H9 (cell line): ENCODE data around the gene SH2B2. TPM values are rescaled to one million over a fixed set of nuclear protein-coding genes. Genes with fewer than 3 reads are reported as not detected.

Source experiments
- DNase-seq: peaks from one replicate; pipeline ENCODE4 v3.0.0-alpha.2; 2017
- H2AFZ ChIP-seq: one replicate; pipeline ENCODE4 v1.6.1; 2013; ENCODE audit warnings: mild to moderate bottlenecking, low read length, control low read depth, moderate library complexity
- H2AK5ac ChIP-seq: 2 replicates; pipeline ENCODE4 v1.6.1; 2013; ENCODE audit warnings: low read length, control low read depth, mixed read lengths; ENCODE audit not compliant: insufficient read length
- H2BK120ac ChIP-seq: one replicate; pipeline ENCODE4 v1.6.1; 2013; ENCODE audit warnings: low read depth, mild to moderate bottlenecking, low read length, control low read depth, inconsistent platforms; ENCODE audit not compliant: poor library complexity, severe bottlenecking
- H2BK12ac ChIP-seq: 2 replicates; pipeline ENCODE4 v1.6.1; 2013; ENCODE audit warnings: low read length, control low read depth, mixed read lengths, low read depth; ENCODE audit not compliant: insufficient read length
- H2BK15ac ChIP-seq: 2 replicates; pipeline ENCODE4 v1.6.1; 2013; ENCODE audit warnings: low read depth, low read length, control low read depth
- H2BK20ac ChIP-seq: one replicate; pipeline ENCODE4 v1.6.1; 2013; ENCODE audit warnings: low read depth, mild to moderate bottlenecking, low read length, control low read depth, inconsistent platforms; ENCODE audit not compliant: poor library complexity, severe bottlenecking
- H2BK5ac ChIP-seq: 2 replicates; pipeline ENCODE4 v1.6.1; 2013; ENCODE audit warnings: low read length, control low read depth, mixed read lengths; ENCODE audit not compliant: insufficient read length
- H3K14ac ChIP-seq: 2 replicates; pipeline ENCODE4 v1.6.1; 2013; ENCODE audit warnings: low read length, control low read depth; ENCODE audit not compliant: insufficient read depth
- H3K18ac ChIP-seq: 2 replicates; pipeline ENCODE4 v1.6.1; 2013; ENCODE audit warnings: low read depth, mild to moderate bottlenecking, mixed read lengths, low read length, control low read depth; ENCODE audit not compliant: insufficient read length
- H3K23ac ChIP-seq: 2 replicates; pipeline ENCODE4 v1.6.1; 2013; ENCODE audit warnings: low read length, control low read depth, mixed read lengths, low read depth; ENCODE audit not compliant: insufficient read length
- H3K23me2 ChIP-seq: 2 replicates; pipeline ENCODE4 v1.6.1; 2013; ENCODE audit warnings: low read depth, mild to moderate bottlenecking, mixed read lengths, low read length, control low read depth; ENCODE audit not compliant: insufficient read length, poor library complexity, severe bottlenecking
- H3K27ac ChIP-seq: 2 replicates; pipeline ENCODE4 v1.5.1; 2013; ENCODE audit warnings: low read length, control low read depth, mixed read lengths, low read depth; ENCODE audit not compliant: insufficient read length
- H3K27me3 ChIP-seq: 2 replicates; pipeline ENCODE4 v1.6.1; 2013; ENCODE audit warnings: low read length, control low read depth, inconsistent platforms; ENCODE audit not compliant: insufficient read depth
- H3K4ac ChIP-seq: 2 replicates; pipeline ENCODE4 v1.6.1; 2013; ENCODE audit warnings: low read depth, mild to moderate bottlenecking, control low read depth, inconsistent platforms, low read length, moderate library complexity
- H3K4me1 ChIP-seq: 2 replicates; pipeline ENCODE4 v1.6.1; 2013; ENCODE audit warnings: low read length, control low read depth, inconsistent platforms; ENCODE audit not compliant: insufficient read depth
- H3K4me2 ChIP-seq: 2 replicates; pipeline ENCODE4 v1.6.1; 2013; ENCODE audit warnings: low read length, control low read depth, mixed read lengths; ENCODE audit not compliant: insufficient read length, insufficient read depth
- H3K56ac ChIP-seq: 2 replicates; pipeline ENCODE4 v1.6.1; 2013; ENCODE audit warnings: low read depth, mild to moderate bottlenecking, mixed read lengths, low read length, control low read depth; ENCODE audit not compliant: insufficient read length
- H3K79me1 ChIP-seq: 2 replicates; pipeline ENCODE4 v1.6.1; 2013; ENCODE audit warnings: low read depth, mild to moderate bottlenecking, moderate library complexity, low read length, control low read depth, inconsistent platforms; ENCODE audit not compliant: insufficient read depth, poor library complexity, severe bottlenecking
- H3K79me2 ChIP-seq: 2 replicates; pipeline ENCODE4 v1.6.1; 2013; ENCODE audit warnings: low read length, control low read depth, inconsistent platforms; ENCODE audit not compliant: insufficient read depth
- H3K9ac ChIP-seq: 2 replicates; pipeline ENCODE4 v1.6.1; 2013; ENCODE audit warnings: low read length, control low read depth, mixed read lengths; ENCODE audit not compliant: insufficient read length; ENCODE audit errors: extremely low read depth
- H3K9me3 ChIP-seq: one replicate; pipeline ENCODE4 v1.6.1; 2013; ENCODE audit warnings: low read depth, low read length, inconsistent platforms; ENCODE audit not compliant: control insufficient read depth
- H3T11ph ChIP-seq: one replicate; pipeline ENCODE4 v1.6.1; 2013; ENCODE audit warnings: mild to moderate bottlenecking, low read length, control low read depth, inconsistent platforms
- H4K20me1 ChIP-seq: one replicate; pipeline ENCODE4 v1.6.1; 2013; ENCODE audit not compliant: control insufficient read depth, insufficient read length, insufficient read depth
- H4K5ac ChIP-seq: 2 replicates; pipeline ENCODE4 v1.6.1; 2013; ENCODE audit warnings: low read depth, mild to moderate bottlenecking, mixed read lengths, low read length, control low read depth; ENCODE audit not compliant: insufficient read length
- H4K8ac ChIP-seq: replicated peaks from 2 replicates; pipeline ENCODE4 v1.6.1; 2013; ENCODE audit warnings: low read length, control low read depth, mixed read lengths, low read depth; ENCODE audit not compliant: insufficient read length
- H4K91ac ChIP-seq: 2 replicates; pipeline ENCODE4 v1.6.1; 2013; ENCODE audit warnings: low read depth, mild to moderate bottlenecking, moderate library complexity, mixed read lengths, low read length, control low read depth; ENCODE audit not compliant: insufficient read length
- H3K27ac Mint-ChIP-seq, 3 experiments: 2 replicates in 2 of 3; 3 replicates in 1 of 3; pipeline ENCODE4 v1.8.0; 2020 to 2021; ENCODE audit warnings: mixed read lengths in 3 of 3, mild to moderate bottlenecking in 1 of 3, moderate library complexity in 1 of 3
- H3K27me3 Mint-ChIP-seq: 2 replicates; pipeline ENCODE4 v1.8.0; 2021; ENCODE audit warnings: low read depth, mild to moderate bottlenecking, moderate library complexity, mixed read lengths
- H3K36me3 Mint-ChIP-seq, 3 experiments: 2 replicates in 2 of 3; 3 replicates in 1 of 3; pipeline ENCODE4 v1.8.0; 2020 to 2021; ENCODE audit warnings: low read depth in 3 of 3, mixed read lengths in 3 of 3; ENCODE audit not compliant: insufficient read depth in 1 of 3
- H3K4me1 Mint-ChIP-seq, 2 experiments: 2 replicates each; pipeline ENCODE4 v1.8.0; 2020; ENCODE audit warnings: mixed read lengths in 2 of 2
- H3K4me3 Mint-ChIP-seq, 2 experiments: 2 replicates in 1 of 2; 3 replicates in 1 of 2; pipeline ENCODE4 v1.8.0; 2020 to 2021; ENCODE audit warnings: mild to moderate bottlenecking in 2 of 2, mixed read lengths in 2 of 2, moderate library complexity in 1 of 2
- H3K9me3 Mint-ChIP-seq, 2 experiments: 2 replicates in 1 of 2; 3 replicates in 1 of 2; pipeline ENCODE4 v1.8.0; 2020; ENCODE audit warnings: mild to moderate bottlenecking in 2 of 2, mixed read lengths in 2 of 2, moderate library complexity in 1 of 2
- WGBS: extraction: QIAGEN DNeasy Blood & Tissue Kit; methylation state at CpG from one replicate; pipeline ENCODE4 v1.1.7; 2013; ENCODE audit warnings: missing lambda C conversion rate, low lambda C conversion rate, mixed read lengths; ENCODE audit not compliant: insufficient read length; ENCODE audit errors: extremely low coverage; 5-methylcytosine and 5-hydroxymethylcytosine counted together
- total RNA-seq: library from RNA; stranded (reverse); gene quantifications from 2 replicates; pipeline ENCODE4 v1.2.1, GENCODE V29; 2021
- TF ChIP-seq, protein P1 (sequence below): fragments of 200-600 bp; sonication (generic); conservative IDR thresholded peaks from 3 replicates; pipeline ENCODE4 v1.8.0; 2021; ENCODE audit warnings: antibody characterized with exemption, mild to moderate bottlenecking

Gene SH2B2
- total RNA-seq, 1 experiment from 2014 or later, result 10.4 TPM

DNA sequence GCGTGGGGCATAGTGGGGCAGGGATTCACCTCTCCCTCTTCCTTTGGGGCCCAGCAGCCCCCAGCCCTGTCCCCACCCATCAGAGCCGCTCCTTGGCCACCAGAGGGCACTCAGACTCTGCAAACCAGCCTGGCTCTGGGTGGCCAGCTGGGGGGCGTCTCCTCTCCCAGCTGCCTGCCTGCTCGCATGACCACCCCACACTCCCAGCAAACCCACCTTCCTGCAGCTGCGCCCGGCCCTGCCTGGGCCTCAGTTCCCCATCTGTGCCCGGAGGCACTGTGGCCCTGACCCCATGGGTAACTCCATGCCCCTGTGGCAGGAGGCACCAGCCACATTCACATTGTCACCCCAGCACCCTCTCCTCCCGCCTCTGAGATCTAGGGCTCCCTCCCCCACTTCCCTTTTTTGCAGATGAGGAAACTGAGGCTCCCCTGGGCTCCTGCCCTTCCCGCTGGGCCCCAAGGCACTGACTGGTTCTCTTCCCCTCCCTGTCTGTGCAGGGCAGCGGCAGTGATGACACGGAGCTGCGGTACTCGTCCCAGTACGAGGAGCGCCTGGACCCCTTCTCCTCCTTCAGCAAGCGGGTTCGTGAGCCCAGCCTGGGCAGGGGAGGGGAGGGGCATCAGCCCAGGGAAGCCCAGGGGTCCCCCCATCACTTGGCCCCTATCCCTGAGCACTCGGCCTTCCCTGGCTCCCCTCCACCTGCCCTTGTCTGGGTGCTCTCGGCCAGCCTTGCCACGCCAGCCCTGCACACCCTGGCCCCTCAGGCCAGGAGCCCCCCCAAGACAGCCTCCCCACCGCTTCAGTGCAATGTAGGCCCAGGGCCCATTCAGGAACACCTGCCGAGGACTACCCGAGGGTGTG lies 6.9 kb upstream of the SH2B2 start:
- Histone ChIP-seq H3K23ac (no peak overlapping the region), H3T11ph (no peak overlapping the region), H3K9me3 (no peaks in the 10 kb centered on the region), H4K5ac (no peak overlapping the region), H4K20me1 (no peaks in the 10 kb centered on the region), H2AFZ (no peak overlapping the region), H2BK20ac (no peak overlapping the region), H3K79me2 (no peaks in the 10 kb centered on the region), H3K56ac (no peak overlapping the region), H3K23me2 (no peaks in the 10 kb centered on the region), H3K14ac (no peak overlapping the region; the same call in 1 of the 2 replicates), H4K91ac (no peak overlapping the region), H3K27me3 (no peaks in the 10 kb centered on the region), H3K4me1 (no peaks in the 10 kb centered on the region), H3K9ac (no peak overlapping the region), H2BK15ac (no peak overlapping the region), H3K4ac (no peak overlapping the region), H2BK12ac (no peak overlapping the region), H3K18ac (no peak overlapping the region), H3K4me2 (no peak overlapping the region), H4K8ac (no peak overlapping the region), H2BK5ac (no peak overlapping the region), H2BK120ac (no peak overlapping the region), H2AK5ac (no peak overlapping the region), H3K27ac (no peak overlapping the region), H3K79me1 (no peaks in the 10 kb centered on the region)
- DNase-seq, result peak; percentile 84
- Mint-ChIP-seq H3K9me3 (no peaks in the 10 kb centered on the region), H3K4me1 (peaks cover 3 to 12% of the 10 kb centered on the region in 2 experiments; a peak in 3 of 4 replicates), H3K27me3 (peaks cover 4% of the 10 kb centered on the region), H3K27ac (peak overlapping the region in 1 of 3 experiments; percentile 55; a peak in 1 of 7 replicates), H3K36me3 (no peaks in the 10 kb centered on the region), H3K4me3 (peak overlapping the region in 1 of 2 experiments; percentile 14; a peak in 2 of 5 replicates)
- WGBS, result no CpG with 5 or more reads among the region's 23 CpGs
- TF ChIP-seq, protein P1, sequence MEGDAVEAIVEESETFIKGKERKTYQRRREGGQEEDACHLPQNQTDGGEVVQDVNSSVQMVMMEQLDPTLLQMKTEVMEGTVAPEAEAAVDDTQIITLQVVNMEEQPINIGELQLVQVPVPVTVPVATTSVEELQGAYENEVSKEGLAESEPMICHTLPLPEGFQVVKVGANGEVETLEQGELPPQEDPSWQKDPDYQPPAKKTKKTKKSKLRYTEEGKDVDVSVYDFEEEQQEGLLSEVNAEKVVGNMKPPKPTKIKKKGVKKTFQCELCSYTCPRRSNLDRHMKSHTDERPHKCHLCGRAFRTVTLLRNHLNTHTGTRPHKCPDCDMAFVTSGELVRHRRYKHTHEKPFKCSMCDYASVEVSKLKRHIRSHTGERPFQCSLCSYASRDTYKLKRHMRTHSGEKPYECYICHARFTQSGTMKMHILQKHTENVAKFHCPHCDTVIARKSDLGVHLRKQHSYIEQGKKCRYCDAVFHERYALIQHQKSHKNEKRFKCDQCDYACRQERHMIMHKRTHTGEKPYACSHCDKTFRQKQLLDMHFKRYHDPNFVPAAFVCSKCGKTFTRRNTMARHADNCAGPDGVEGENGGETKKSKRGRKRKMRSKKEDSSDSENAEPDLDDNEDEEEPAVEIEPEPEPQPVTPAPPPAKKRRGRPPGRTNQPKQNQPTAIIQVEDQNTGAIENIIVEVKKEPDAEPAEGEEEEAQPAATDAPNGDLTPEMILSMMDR, result peak; percentile 91
